Upper lobe of left lung (tissue), 4 donors: ENCODE results near the gene MAD1L1.

Experiments used
- EP300 ChIP-seq, 4 donors: sonication (generic); formaldehyde crosslinking; IDR thresholded peaks; one replicate each; pipeline ENCODE4 v1.5.1; 2017; ENCODE audit warnings: antibody characterized with exemption in 4 of 4, control low read depth in 2 of 4
- POLR2A ChIP-seq, 4 donors: fragments of 450-650 bp; IDR thresholded peaks; one replicate each; pipeline ENCODE4 v1.5.1; 2016 to 2017; ENCODE audit warnings: antibody characterized with exemption in 4 of 4, mild to moderate bottlenecking in 2 of 4
- POLR2AphosphoS5 ChIP-seq, 2 donors: sonication (generic); formaldehyde crosslinking; IDR thresholded peaks; one replicate each; pipeline ENCODE4 v1.5.1; 2017; ENCODE audit warnings: antibody characterized with exemption in 2 of 2
- TF ChIP-seq, protein P1 (sequence below), 6 experiments: fragments of 450-650 bp in 4 of 6; fragments of 200-600 bp in 2 of 6; sonication (generic) in 2 of 6; IDR thresholded peaks; one replicate each; pipeline ENCODE4 v1.5.1; 2016 to 2019; ENCODE audit warnings: antibody characterized with exemption in 6 of 6

- TF ChIP-seq POLR2AphosphoS5 (IDR thresholded peaks at IDR 0.05) (no peak), POLR2A (IDR thresholded peaks at IDR 0.05) (no peak), EP300 (IDR thresholded peaks at IDR 0.05) (no peak)
- TF ChIP-seq, protein P1, sequence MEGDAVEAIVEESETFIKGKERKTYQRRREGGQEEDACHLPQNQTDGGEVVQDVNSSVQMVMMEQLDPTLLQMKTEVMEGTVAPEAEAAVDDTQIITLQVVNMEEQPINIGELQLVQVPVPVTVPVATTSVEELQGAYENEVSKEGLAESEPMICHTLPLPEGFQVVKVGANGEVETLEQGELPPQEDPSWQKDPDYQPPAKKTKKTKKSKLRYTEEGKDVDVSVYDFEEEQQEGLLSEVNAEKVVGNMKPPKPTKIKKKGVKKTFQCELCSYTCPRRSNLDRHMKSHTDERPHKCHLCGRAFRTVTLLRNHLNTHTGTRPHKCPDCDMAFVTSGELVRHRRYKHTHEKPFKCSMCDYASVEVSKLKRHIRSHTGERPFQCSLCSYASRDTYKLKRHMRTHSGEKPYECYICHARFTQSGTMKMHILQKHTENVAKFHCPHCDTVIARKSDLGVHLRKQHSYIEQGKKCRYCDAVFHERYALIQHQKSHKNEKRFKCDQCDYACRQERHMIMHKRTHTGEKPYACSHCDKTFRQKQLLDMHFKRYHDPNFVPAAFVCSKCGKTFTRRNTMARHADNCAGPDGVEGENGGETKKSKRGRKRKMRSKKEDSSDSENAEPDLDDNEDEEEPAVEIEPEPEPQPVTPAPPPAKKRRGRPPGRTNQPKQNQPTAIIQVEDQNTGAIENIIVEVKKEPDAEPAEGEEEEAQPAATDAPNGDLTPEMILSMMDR (IDR thresholded peaks at IDR 0.05), result no peak
Observed at GRCh38 chr7:2222516-2222915, 10.2 kb downstream of the MAD1L1 start.
